ENCODE results near the gene TTLL9. TPM values are rescaled to one million over a fixed set of nuclear protein-coding genes. Genes with fewer than 3 reads are reported as not detected.

Gene TTLL9
- total and polyA plus RNA-seq, 4 donors: 0.06 to 0.08 TPM; not detected in 2

- Histone ChIP-seq H3K27me3 (ENCODE audit: control insufficient read depth in 4 of 4, insufficient read depth in 4 of 4, low read length in 3 of 4) (peaks cover 0 to 2% (median 0%) of the 10 kb centered on the region in 4 donors), H3K9ac (ENCODE audit: low read depth in 1 of 2, low read length in 2 of 2) (no peak overlapping the region), H3K36me3 (ENCODE audit: control insufficient read depth in 4 of 4, insufficient read depth in 3 of 4, low read depth in 1 of 4, low read length in 3 of 4) (no peaks in the 10 kb centered on the region), H3K9me3 (ENCODE audit: control insufficient read depth in 4 of 4, low read length in 3 of 4) (no peaks in the 10 kb centered on the region), H3K4me1 (ENCODE audit: control insufficient read depth in 4 of 4, insufficient read depth in 4 of 4, low read length in 3 of 4) (peaks cover 3 to 9% (median 6%) of the 10 kb centered on the region in 4 donors), H3K27ac (ENCODE audit: low read depth in 1 of 2, low read length in 2 of 2) (no peak overlapping the region), H3K4me3 (ENCODE audit: low read depth in 1 of 3, low read length in 3 of 3) (no peak overlapping the region)
- TF ChIP-seq, protein P1, sequence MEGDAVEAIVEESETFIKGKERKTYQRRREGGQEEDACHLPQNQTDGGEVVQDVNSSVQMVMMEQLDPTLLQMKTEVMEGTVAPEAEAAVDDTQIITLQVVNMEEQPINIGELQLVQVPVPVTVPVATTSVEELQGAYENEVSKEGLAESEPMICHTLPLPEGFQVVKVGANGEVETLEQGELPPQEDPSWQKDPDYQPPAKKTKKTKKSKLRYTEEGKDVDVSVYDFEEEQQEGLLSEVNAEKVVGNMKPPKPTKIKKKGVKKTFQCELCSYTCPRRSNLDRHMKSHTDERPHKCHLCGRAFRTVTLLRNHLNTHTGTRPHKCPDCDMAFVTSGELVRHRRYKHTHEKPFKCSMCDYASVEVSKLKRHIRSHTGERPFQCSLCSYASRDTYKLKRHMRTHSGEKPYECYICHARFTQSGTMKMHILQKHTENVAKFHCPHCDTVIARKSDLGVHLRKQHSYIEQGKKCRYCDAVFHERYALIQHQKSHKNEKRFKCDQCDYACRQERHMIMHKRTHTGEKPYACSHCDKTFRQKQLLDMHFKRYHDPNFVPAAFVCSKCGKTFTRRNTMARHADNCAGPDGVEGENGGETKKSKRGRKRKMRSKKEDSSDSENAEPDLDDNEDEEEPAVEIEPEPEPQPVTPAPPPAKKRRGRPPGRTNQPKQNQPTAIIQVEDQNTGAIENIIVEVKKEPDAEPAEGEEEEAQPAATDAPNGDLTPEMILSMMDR (IDR thresholded peaks at IDR 0.05; ENCODE audit: low read depth, low read length, missing input control): no peak
- TF ChIP-seq, protein P2, sequence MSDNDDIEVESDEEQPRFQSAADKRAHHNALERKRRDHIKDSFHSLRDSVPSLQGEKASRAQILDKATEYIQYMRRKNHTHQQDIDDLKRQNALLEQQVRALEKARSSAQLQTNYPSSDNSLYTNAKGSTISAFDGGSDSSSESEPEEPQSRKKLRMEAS (IDR thresholded peaks at IDR 0.05): no peak
- TF ChIP-seq GABPA (IDR thresholded peaks at IDR 0.05 in 1 of 2, conservative IDR thresholded peaks at IDR 0.05 in 1 of 2) (no peak), HNF4A (conservative IDR thresholded peaks at IDR 0.05) (no peak), HNF4G (IDR thresholded peaks at IDR 0.05) (no peak), YY1 (IDR thresholded peaks at IDR 0.05) (no peak), FOXA2 (IDR thresholded peaks at IDR 0.05) (no peak), RXRA (IDR thresholded peaks at IDR 0.05) (no peak), FOXA1 (IDR thresholded peaks at IDR 0.05) (no peak), TAF1 (conservative IDR thresholded peaks at IDR 0.05) (no peak), NR2F2 (IDR thresholded peaks at IDR 0.05) (no peak), RAD21 (IDR thresholded peaks at IDR 0.05) (no peak)
- DNase-seq (ENCODE audit: low spot score): no peak
- WGBS: 92% methylated on average over 6 of the region's 6 CpGs
Measured at GRCh38 chr20:31872406-31872805, 2.0 kb downstream of the TTLL9 start.

- no peak for DNase-seq (ENCODE audit: low spot score)
- no peak overlapping the region for H3K27ac ChIP-seq (ENCODE audit: low read depth in 1 of 2, low read length in 2 of 2)
- TF ChIP-seq JUND (IDR thresholded peaks at IDR 0.05): no peak
- TF ChIP-seq, protein P3, sequence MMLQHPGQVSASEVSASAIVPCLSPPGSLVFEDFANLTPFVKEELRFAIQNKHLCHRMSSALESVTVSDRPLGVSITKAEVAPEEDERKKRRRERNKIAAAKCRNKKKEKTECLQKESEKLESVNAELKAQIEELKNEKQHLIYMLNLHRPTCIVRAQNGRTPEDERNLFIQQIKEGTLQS (IDR thresholded peaks at IDR 0.05): no peak
- TF ChIP-seq NR2F2 (IDR thresholded peaks at IDR 0.05): no peak
- no peak for TF ChIP-seq EGR1 (IDR thresholded peaks at IDR 0.05; ENCODE audit: low read depth in 2 of 2)
- TF ChIP-seq, protein P1 (IDR thresholded peaks at IDR 0.05; ENCODE audit: low read depth, low read length, missing input control): no peak
- no peak for TF ChIP-seq FOXA1 (IDR thresholded peaks at IDR 0.05)
- TF ChIP-seq GABPA (IDR thresholded peaks at IDR 0.05 in 1 of 2, conservative IDR thresholded peaks at IDR 0.05 in 1 of 2): no peak
- TF ChIP-seq TAF1 (conservative IDR thresholded peaks at IDR 0.05): no peak
- TF ChIP-seq RAD21 (IDR thresholded peaks at IDR 0.05): no peak
- no peak for TF ChIP-seq SP1 (IDR thresholded peaks at IDR 0.05)
- no peak for TF ChIP-seq ZBTB33 (IDR thresholded peaks at IDR 0.05)
- H3K36me3 ChIP-seq (ENCODE audit: control insufficient read depth in 4 of 4, insufficient read depth in 3 of 4, low read depth in 1 of 4, low read length in 3 of 4): no peaks in the 10 kb centered on the region
- H3K27me3 ChIP-seq (ENCODE audit: control insufficient read depth in 4 of 4, insufficient read depth in 4 of 4, low read length in 3 of 4): no peaks in the 10 kb centered on the region
- peaks cover 0 to 6% (median 2%) of the 10 kb centered on the region in 4 donors for H3K4me1 ChIP-seq (ENCODE audit: control insufficient read depth in 4 of 4, insufficient read depth in 4 of 4, low read length in 3 of 4)
- no peak overlapping the region for H3K4me3 ChIP-seq (ENCODE audit: low read depth in 1 of 3, low read length in 3 of 3)
- no peak overlapping the region for H3K9ac ChIP-seq (ENCODE audit: low read depth in 1 of 2, low read length in 2 of 2)
- H3K9me3 ChIP-seq (ENCODE audit: control insufficient read depth in 4 of 4, low read length in 3 of 4): no peaks in the 10 kb centered on the region
- 79% methylated on average over 2 of the region's 2 CpGs for whole genome bisulfite sequencing
Measured at GRCh38 chr20:31875671-31876070, 5.2 kb downstream of the TTLL9 start.
